ENCODE results near the gene HOXB3.

DNA sequence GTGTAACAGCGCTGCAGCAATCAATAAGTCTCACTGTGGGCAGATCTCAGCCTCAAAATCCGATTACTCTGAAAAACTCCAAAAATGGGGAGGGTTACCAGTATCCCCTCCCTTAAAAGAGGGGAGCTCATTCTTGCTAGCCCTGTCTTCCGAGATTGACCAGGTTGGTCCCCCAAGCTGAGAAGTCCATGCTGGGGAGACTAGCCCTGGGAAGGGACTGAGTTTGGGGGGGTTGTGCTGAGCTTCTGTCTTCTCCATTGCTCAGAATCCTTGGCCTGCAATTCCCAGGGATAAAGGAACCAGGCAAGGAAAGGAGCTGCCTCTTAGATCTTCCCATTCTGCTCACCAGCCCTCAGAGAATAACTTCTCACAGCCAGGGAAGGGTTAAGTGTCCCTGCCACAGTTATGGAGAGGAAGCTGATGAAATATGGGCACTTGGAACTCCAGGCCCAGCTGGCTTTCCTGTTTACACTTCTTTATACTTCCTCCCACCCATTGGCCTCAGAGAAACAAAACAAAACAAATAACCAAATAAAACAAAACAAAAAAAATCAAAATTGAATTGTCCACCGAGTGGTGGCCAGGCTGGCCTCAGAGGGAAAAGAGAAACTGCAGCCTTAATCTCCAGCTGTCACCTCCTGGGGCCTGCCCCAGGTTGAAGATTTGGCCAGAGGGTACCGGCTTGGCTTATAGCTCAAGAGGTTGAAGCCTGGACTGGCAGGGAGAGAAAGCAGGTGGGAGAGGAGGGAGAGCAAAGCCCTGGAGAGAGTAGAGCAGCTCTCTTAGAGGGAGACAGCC, 2.6 kb downstream of the HOXB3 start:
- TF ChIP-seq POLR2A (IDR thresholded peaks at IDR 0.05), result no peak
- TF ChIP-seq, protein P1, sequence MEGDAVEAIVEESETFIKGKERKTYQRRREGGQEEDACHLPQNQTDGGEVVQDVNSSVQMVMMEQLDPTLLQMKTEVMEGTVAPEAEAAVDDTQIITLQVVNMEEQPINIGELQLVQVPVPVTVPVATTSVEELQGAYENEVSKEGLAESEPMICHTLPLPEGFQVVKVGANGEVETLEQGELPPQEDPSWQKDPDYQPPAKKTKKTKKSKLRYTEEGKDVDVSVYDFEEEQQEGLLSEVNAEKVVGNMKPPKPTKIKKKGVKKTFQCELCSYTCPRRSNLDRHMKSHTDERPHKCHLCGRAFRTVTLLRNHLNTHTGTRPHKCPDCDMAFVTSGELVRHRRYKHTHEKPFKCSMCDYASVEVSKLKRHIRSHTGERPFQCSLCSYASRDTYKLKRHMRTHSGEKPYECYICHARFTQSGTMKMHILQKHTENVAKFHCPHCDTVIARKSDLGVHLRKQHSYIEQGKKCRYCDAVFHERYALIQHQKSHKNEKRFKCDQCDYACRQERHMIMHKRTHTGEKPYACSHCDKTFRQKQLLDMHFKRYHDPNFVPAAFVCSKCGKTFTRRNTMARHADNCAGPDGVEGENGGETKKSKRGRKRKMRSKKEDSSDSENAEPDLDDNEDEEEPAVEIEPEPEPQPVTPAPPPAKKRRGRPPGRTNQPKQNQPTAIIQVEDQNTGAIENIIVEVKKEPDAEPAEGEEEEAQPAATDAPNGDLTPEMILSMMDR (IDR thresholded peaks at IDR 0.05), result no peak

Data from transverse colon (tissue), 3 donors.